ELF-1 (cell line): ENCODE data around the gene CASP14.
"Not testable (repeated sequence)": the region's sequence is repeated elsewhere in the genome, so short reads cannot be mapped to it uniquely, and the experiment has no call there.

ENCODE experiments used
- DNase-seq: peaks from one replicate; pipeline ENCODE4 v3.0.0-alpha.2; 2016; ENCODE audit warnings: low read depth, low spot score

Gene CASP14

DNA sequence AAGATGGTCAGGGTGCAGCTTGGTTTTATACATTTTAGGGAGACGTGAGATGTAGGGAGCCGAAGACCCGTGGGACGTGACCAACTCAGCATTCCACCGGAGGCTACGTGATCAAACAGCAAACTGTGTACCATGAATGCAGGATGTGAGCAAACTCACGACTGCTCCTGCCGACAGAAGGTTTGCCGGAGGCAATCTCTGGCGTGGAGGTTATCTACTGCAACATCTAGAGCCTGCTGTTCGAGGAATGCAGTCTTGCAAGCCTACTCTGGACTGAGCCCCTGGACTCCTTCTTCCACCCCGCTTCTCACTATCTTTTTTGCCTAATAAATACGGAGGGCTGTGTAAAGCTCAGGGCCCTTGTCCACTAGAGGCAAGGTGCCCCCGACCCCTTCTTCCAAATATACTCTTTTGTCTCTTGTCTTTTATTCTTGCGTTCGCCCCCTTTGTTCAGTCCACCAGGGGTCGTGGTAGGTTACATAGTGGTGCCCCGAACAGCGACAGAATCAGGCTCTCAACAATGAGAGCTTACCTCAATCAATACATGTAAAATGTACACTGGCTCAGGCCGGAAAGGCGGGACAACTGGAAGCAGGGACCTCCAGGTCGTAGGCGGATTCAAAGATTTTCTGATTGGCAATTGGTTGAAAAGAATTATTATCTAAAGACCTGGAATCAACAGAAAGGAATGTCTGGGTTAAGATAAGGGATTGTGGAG is 23.8 kb downstream of the CASP14 start:
- DNase-seq = peak; percentile 95

DNA sequence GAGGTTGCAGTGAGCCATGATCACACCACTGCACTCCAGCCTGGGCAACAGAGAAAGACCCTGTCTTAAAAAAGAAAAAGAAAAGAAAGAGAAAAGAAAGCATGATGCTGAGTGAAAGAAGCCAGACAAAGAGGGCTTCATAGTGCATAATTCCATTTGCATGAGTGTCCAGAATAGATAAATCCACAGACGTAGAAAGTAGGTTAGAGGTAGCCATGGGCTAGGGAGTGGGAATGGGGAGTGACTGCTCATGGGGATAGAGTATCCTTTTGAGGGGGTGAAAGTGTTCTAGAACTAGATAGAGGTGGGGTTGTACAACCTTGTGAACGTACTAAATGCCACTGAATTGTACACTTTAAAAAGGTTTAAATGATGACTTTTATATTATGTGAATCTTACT is 25.1 kb downstream of the CASP14 start:
- no peak for DNase-seq

- DNase-seq = no peak
Observed at GRCh38 chr19:15075806-15076205, 26.5 kb downstream of the CASP14 start.

DNA sequence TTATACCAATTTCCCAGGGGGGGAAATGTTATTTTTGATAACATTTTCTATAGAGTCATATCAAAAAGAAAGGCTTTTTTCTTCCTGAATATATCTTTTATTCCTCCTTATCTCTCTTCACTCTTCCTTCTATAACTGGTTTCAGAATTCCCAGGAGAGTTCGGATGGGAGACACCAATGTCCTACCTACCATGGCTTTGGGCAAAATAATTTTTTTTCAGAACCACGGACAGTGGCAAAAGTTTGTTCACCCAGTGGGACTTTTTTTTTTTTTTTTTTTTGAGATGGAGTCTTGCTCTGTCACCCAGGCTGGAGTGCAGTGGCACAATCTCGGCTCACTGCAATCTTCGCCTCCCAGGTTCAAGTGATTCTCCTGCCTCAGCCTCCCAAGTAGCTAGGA is 30.7 kb downstream of the CASP14 start:
- not testable (repeated sequence) for DNase-seq

DNA sequence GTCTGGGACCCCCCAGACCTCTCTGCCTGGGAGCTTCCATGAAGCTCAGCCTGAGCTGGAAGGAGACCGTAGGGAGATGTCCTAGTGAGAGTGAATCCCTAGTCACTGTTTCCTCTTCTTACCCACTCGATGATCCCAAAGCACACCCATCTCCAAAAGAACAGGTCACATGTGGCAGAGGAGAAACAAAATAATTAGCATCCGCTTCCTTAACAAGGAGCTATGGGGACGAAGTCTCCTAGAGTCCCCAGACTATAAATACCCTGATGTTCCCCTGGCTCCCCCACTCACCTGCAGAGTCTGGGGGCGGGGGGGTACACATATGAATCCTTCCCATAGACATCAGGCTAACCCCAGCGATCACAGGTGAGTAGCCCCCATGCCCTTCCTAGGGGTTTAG is 32.6 kb downstream of the CASP14 start, which contains the start of gene OR1I1:
Gene OR1I1 (plus strand): TSS at position 301 of the 400 bp plus-strand sequence. CDS start 4,855 bp downstream, outside the sequence.
- DNase-seq = no peak

- DNase-seq = no peak
Observed at GRCh38 chr19:15087182-15087581, 37.9 kb downstream of the CASP14 start.

DNA sequence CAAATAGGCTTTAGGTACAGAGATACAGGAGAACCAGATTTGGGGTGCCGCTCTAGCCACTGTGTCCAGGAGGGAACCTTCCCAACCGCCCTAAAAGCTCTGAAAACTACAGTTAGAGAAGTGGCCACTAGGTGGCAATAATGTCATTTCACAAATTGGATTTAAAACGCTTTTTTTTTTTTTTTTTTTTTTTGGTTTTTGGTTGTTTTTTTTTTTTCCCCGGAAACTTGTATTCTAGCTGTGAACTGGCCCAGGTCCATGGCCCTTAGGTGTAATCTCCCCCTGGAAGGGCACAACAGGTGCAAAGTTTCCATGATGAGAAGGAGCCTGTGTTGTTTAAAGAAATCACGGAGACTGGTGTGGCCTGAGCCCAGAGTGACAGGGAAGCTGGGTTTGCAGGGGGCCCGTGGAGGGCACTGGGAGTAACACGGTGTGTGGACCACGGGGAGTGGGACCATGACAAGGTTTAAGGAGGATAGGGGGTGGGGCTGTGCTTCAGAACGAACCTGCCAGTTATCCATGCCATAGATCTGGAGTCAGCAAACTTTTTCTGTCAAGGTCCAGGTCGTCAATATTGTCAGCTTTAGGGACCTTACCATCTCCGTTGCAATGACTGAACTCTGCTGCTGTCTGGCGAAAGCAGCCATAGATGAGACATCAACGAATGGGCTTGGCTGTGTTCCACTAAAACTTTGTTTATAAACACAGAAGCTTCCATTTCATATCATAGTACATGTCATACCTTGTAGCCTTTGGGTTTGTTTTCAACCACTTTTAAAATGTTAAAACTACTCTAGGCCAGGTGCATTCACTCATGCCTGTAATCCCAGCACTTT is 42.9 kb downstream of the CASP14 start:
- DNase-seq = peak; percentile 68

DNA sequence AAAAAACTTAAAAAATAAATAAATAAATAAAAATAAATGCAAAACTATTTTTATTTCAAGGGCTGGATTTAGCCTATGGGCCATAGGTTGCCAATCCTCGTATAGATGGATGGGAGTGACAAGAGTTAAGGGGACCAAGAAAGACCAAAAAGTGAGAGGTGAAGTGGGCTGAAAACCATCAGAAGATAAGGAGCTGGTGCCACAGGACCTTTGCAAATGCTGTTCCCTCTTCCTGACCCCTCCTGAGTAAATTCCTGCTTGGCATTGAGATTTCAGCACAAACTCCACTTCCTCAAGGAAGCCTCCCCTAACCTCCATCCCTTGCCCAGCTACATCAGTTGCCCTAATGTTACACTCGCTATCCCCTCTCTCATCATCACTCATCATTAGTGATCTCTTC is 43.7 kb downstream of the CASP14 start:
- no peak for DNase-seq

DNA sequence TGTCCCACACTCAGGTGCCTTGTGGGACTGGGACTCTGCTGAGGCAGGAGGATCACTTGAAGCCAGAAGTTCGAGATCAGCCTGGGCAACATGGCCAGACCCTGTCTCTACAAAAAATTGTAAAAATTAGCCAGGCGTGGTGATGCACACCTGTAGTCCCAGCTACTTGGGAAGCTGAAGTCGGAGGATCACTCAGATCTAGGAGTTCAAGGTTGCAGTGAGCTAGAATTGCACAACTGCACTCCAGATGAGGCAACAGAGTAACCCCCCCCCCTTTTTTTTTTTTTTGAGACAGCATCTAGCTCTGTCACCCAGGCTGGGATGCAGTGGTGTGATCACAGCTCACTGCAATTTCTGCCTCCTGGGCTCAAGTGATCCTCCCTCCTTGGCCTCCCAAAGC is 46.9 kb downstream of the CASP14 start:
- no peak for DNase-seq

DNA sequence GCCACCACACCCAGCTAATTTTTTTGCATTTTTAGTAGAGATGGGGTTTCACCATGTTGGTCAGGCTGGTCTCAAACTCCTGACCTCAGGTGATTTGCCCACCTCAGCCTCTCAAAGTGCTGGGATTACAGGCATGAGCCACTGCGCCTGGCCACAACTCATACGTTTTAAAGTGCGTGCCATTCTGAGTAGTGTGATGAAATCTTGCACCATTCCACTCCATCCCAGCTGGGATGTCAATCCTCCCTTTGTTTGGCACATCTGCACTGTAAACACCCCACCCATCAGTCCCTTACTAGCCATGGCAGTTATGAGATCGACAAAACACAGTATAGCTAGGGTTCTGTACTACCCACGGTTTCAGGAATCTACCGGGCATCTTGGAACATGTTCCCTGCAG is 48.7 kb downstream of the CASP14 start:
- DNase-seq = not testable (repeated sequence)

- DNase-seq = peak; percentile 70
Observed at GRCh38 chr19:15098460-15098859, 49.2 kb downstream of the CASP14 start.

DNA sequence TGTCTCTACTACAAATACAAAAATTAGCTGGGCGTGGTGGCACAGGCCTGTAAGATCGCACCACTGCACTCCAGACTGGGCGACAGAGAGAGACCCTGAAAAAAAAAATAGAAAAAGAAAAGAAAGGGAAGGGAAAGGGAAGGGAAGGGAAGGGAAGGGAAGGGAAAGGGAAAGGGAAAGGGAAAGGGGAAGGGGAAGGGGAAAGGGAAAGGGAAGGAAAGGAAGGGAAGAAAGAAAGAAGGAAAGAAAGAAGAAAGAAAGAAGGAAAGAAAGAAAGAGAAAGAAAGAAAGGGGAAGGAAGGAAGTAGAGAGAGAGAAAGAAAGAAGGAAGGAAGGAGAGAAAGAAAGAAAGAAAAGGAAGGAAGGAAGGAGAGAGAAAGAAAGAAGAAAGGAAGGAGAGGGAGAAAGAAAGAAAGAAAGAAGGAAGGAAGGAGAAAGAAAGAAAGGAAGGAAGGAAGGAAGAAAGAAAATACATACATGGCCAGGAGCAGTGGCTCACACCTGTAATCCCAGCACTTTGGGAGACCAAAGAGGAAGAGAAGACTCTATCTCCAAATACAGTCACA is 49.8 kb downstream of the CASP14 start:
- no peak for DNase-seq

GRCh38 chr19:15101479-15102082 is 52.3 kb downstream of the CASP14 start:
- peak; percentile 66 for DNase-seq

GRCh38 chr19:15104003-15104402 is 54.7 kb downstream of the CASP14 start:
- DNase-seq = no peak

DNA sequence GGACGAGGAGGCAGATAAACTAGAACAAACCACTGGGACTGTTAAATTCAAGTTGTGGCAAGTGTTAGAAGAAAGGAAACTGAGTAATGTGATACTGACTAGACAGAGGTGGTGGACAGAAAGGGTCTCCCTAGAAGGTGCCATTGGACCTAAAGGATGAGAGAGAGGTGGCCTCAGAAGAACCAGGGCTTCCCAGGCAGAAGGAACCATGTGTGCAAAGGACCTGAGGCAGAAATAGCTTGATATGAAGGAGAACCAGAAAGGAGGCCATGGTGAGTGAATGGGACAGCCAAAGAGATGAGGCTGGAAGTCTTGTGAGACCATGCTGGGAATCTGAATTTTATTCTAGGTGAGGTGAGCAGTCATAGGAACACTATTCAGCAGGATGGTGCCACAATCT is 55.1 kb downstream of the CASP14 start:
- DNase-seq = no peak

DNA sequence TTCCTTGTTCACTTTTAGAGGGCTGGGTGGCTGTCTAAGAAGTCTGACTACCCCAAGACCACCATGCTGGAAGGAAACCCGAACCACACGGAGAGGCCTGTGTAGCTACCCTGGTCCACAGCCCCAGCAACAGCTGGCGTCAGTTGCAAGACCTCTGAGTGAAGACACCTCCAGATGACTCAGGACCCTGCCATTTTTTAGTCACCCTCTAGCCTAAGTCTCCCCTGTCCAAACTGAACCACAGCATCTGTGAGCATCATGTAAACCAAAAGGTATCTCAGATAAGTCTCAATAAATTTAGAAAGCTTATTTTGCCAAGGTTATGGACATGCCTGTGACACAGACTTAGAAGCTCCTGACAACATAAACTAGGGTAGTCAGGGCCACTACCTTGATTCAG is 55.8 kb downstream of the CASP14 start:
- DNase-seq = no peak

- peak; percentile 81 for DNase-seq
Observed at GRCh38 chr19:15107061-15108010, 58.1 kb downstream of the CASP14 start, which contains the start of gene SYDE1. SYDE1 (plus strand) TSS chr19:15107401; CDS start chr19:15107434, 33 bp downstream.
